SU-DHL-6 (cell line): Measurements from ENCODE around the gene GTF2I.

Experiments used
- H2AFZ ChIP-seq: fragments of 200-600 bp; sonication (generic); 2 replicates; pipeline ENCODE4 v1.6.1; 2014; ENCODE audit warnings: low read depth, mild to moderate bottlenecking, moderate library complexity, mixed read lengths, antibody characterized with exemption, low read length; ENCODE audit not compliant: severe bottlenecking
- H3F3A ChIP-seq: fragments of 200-600 bp; shearing (Covaris generic); 2 replicates; pipeline ENCODE4 v1.6.0; 2016; ENCODE audit warnings: antibody characterized with exemption, mild to moderate bottlenecking; ENCODE audit not compliant: insufficient read depth
- H3K27ac ChIP-seq: fragments of 200-600 bp; sonication (generic); 2 replicates; pipeline ENCODE4 v1.5.1; 2016; ENCODE audit warnings: low read depth, mild to moderate bottlenecking, low read length, moderate library complexity, mixed read lengths
- H3K27me3 ChIP-seq: fragments of 200-600 bp; sonication (generic), shearing (Covaris generic); 2 replicates; pipeline ENCODE4 v1.6.0; 2014; ENCODE audit warnings: mild to moderate bottlenecking, low read length
- H3K36me3 ChIP-seq: fragments of 200-600 bp; sonication (generic); 2 replicates; pipeline ENCODE4 v1.6.1; 2014; ENCODE audit warnings: mild to moderate bottlenecking, low read length, mixed read lengths
- H3K4me2 ChIP-seq: fragments of 300-600, 200-600 bp; shearing (Covaris generic), sonication (generic); 2 replicates; pipeline ENCODE4 v1.6.0; 2014; ENCODE audit warnings: low read length, low read depth, mild to moderate bottlenecking; ENCODE audit not compliant: poor library complexity, severe bottlenecking
- H3K4me3 ChIP-seq: fragments of 200-600 bp; sonication (generic); 2 replicates; pipeline ENCODE4 v1.5.1; 2014; ENCODE audit warnings: antibody characterized with exemption, low read length, mild to moderate bottlenecking, mixed read lengths; ENCODE audit not compliant: insufficient read depth, poor library complexity, severe bottlenecking
- H3K79me2 ChIP-seq: fragments of 200-600 bp; sonication (generic); 2 replicates; pipeline ENCODE4 v1.6.1; 2014; ENCODE audit warnings: mild to moderate bottlenecking, low read length, moderate library complexity; ENCODE audit not compliant: insufficient read depth
- H3K9ac ChIP-seq: fragments of 200-600 bp; sonication (generic); 2 replicates; pipeline ENCODE4 v1.7.0; 2014; ENCODE audit warnings: mild to moderate bottlenecking, low read length
- H3K9me2 ChIP-seq: fragments of 200-600 bp; sonication (generic); replicated peaks from 2 replicates; pipeline ENCODE4 v1.6.1; 2014; ENCODE audit warnings: low read length; ENCODE audit not compliant: insufficient read depth
- H3K9me3 ChIP-seq: fragments of 200-600 bp; sonication (generic); 2 replicates; pipeline ENCODE4 v1.6.1; 2014; ENCODE audit warnings: low read length, mixed read lengths; ENCODE audit not compliant: insufficient read depth
- H4K20me1 ChIP-seq: fragments of 200-600 bp; sonication (generic); 2 replicates; pipeline ENCODE4 v1.6.1; 2014; ENCODE audit warnings: low read depth, mild to moderate bottlenecking, antibody characterized with exemption, low read length, moderate library complexity, mixed read lengths
- EZH2phosphoT487 ChIP-seq: fragments of 200-600 bp; sonication (generic), shearing (Covaris generic); conservative IDR thresholded peaks from 2 replicates; pipeline ENCODE4 v1.6.1; 2018; ENCODE audit warnings: mild to moderate bottlenecking, antibody characterized with exemption, low read length, moderate library complexity, mixed read lengths
- TF ChIP-seq, protein P1 (sequence below): fragments of 200-600 bp; sonication (generic); IDR thresholded peaks from one replicate; pipeline ENCODE4 v1.5.1; 2017; ENCODE audit warnings: antibody characterized with exemption, mild to moderate bottlenecking, low read length, moderate library complexity; ENCODE audit not compliant: insufficient read depth, poor library complexity, severe bottlenecking

Gene GTF2I

DNA sequence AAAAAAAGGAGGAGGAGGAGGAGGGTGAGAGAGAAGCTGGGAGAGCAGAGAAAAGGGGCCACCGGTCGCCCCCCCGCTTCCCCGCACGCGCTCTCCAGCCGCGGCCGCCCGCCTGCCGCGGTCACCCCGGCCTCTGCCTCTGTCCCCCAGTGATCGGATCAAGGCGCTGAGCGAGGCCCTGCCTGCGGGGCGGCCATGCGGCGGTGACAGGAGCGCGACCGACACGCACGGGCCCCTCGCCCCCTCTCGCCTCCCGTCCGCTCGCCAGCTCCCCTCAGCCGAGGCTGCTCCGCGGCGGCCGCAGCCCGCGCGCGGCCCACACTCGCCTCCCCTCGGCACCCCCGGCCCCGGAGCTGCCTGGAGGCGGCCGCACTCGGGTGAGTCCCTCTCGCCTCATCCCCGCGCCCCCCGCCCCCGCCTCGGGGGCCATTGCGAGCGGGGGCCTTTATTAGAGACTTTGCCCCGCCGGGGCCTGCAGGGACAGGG is at the start of gene GTF2I:
Gene GTF2I, plus strand, starts transcription at position 27 of the 486 bp plus-strand sequence. CDS start 31,411 bp downstream, outside the sequence.
- H3F3A ChIP-seq = peaks cover 57% of the 10 kb centered on the region
- H3K4me3 ChIP-seq = peak within 1 kb of the TSS; percentile 97
- no peak for TF ChIP-seq EZH2phosphoT487
- TF ChIP-seq, protein P1, sequence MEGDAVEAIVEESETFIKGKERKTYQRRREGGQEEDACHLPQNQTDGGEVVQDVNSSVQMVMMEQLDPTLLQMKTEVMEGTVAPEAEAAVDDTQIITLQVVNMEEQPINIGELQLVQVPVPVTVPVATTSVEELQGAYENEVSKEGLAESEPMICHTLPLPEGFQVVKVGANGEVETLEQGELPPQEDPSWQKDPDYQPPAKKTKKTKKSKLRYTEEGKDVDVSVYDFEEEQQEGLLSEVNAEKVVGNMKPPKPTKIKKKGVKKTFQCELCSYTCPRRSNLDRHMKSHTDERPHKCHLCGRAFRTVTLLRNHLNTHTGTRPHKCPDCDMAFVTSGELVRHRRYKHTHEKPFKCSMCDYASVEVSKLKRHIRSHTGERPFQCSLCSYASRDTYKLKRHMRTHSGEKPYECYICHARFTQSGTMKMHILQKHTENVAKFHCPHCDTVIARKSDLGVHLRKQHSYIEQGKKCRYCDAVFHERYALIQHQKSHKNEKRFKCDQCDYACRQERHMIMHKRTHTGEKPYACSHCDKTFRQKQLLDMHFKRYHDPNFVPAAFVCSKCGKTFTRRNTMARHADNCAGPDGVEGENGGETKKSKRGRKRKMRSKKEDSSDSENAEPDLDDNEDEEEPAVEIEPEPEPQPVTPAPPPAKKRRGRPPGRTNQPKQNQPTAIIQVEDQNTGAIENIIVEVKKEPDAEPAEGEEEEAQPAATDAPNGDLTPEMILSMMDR = no peak
- H3K4me2 ChIP-seq = peak within 1 kb of the TSS; percentile 78
- no peaks in the 10 kb centered on the region for H3K9me2 ChIP-seq
- peaks cover 39% of the 10 kb centered on the region for H3K79me2 ChIP-seq
- no peaks in the 10 kb centered on the region for H3K27me3 ChIP-seq
- no peaks in the 10 kb centered on the region for H3K9me3 ChIP-seq
- peak within 1 kb of the TSS; percentile 91 for H3K27ac ChIP-seq
- no peaks in the 10 kb centered on the region for H3K36me3 ChIP-seq
- H2AFZ ChIP-seq = peak within 1 kb of the TSS; percentile 75
- H3K9ac ChIP-seq = peak within 1 kb of the TSS; percentile 100
- peaks cover 3% of the 10 kb centered on the region; the same call in 1 of the 2 replicates for H4K20me1 ChIP-seq

DNA sequence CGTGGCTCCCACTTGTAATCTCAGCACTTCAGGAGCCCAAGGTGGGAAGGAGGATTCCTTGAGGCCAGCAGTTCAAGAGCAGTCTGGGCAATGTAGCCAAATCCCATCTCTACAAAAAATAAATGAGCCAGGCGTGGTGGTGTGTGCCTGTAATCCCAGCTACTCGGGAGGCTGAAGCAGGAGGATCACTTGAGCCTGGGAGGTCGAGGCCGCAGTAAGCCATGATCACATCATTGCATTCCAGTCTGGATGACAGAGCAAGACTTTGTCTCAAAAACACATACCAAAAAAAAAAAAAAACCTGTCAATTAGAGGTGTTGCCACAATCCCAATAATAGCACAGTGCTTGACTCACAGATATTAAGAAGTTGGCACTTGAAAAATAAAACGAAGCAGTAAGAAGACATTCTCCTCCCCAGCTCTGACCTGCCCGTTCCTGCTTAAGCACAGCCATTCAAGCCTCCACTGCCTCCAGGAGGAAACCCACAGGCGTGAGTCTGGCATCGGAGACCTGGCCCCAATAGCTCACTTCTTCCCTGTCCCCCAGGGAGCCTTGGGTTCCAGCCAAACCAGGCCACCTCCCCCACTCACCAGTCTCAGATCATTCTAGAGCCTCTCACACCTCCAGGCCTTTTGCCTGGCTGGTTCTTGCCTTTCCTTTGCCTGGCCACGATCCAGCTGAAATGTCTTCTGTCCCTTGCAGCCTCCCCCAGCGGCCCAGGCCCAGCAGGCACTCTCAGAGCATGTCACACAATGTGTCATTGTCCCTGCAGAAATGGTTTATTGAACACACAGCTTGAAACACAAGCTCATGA is 45.3 kb upstream of the GTF2I start:
- H3K4me2 ChIP-seq = no peak overlapping the region
- no peak overlapping the region for H2AFZ ChIP-seq
- H4K20me1 ChIP-seq = no peaks in the 10 kb centered on the region
- H3K27me3 ChIP-seq = 0 out of 2 replicates have a peak, but pooled peaks cover 3% of the 10 kb centered on the region
- TF ChIP-seq, protein P1 = no peak
- no peak for TF ChIP-seq EZH2phosphoT487
- H3K36me3 ChIP-seq = no peaks in the 10 kb centered on the region
- no peaks in the 10 kb centered on the region for H3K9me3 ChIP-seq
- H3K9ac ChIP-seq = no peak overlapping the region
- H3K4me3 ChIP-seq = no peak overlapping the region
- no peaks in the 10 kb centered on the region for H3K9me2 ChIP-seq
- no peaks in the 10 kb centered on the region for H3K79me2 ChIP-seq
- H3K27ac ChIP-seq = no peak overlapping the region
- H3F3A ChIP-seq = peaks cover 5% of the 10 kb centered on the region; the same call in 1 of the 2 replicates

DNA sequence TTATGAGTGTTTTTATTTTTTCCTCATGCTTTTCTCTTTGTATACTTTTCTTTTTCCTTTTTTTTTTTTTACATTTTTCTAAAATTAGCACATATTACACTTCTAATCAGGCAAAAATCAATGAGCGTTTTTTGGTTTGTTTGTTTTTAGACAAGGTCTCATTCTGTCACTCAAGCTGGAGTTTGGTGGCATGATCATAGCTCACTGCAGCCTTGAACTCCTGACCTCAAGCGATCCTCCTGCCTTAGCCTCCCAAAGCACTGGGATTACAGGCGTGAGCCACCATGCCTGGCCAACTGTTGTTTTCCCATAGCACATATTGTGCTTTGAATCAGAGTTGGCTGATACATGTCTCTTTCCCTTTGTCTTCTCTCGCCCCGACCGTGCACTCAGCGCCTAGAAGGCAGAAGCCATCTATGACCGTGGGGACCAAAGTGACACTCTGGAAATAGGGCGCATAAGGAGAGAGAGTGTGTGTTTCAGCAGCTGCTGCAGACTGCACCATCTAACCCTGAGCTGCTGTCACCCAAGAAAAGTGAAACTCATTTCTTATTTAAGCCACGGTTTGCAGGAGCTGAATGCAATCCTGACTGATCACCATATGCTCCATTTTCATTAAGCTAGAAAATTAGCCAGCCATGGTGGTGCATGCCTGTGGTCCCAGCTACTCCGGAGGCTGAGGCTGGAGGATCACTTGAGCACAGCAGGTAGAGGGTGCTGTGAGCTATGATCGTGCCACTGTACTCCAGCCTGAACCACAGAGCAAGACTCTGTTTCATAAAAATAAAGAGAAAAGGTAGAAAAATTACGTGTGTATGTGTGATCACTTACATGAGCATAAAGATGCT is 41.4 kb upstream of the GTF2I start:
- H3K27me3 ChIP-seq = no peaks in the 10 kb centered on the region
- H3K36me3 ChIP-seq = no peaks in the 10 kb centered on the region
- no peaks in the 10 kb centered on the region for H3K9me2 ChIP-seq
- no peaks in the 10 kb centered on the region for H3K9me3 ChIP-seq
- no peak overlapping the region for H3K9ac ChIP-seq
- H3K79me2 ChIP-seq = no peaks in the 10 kb centered on the region
- no peak for TF ChIP-seq EZH2phosphoT487
- TF ChIP-seq, protein P1 = peak; percentile 20
- no peak overlapping the region for H3K27ac ChIP-seq
- H4K20me1 ChIP-seq = no peaks in the 10 kb centered on the region
- H2AFZ ChIP-seq = peak overlapping the region; percentile 98
- peak overlapping the region; percentile 43 for H3K4me2 ChIP-seq
- no peak overlapping the region for H3K4me3 ChIP-seq
- H3F3A ChIP-seq = peaks cover 20% of the 10 kb centered on the region
